ENCODE measurements around the gene MAML2.
A peak's percentile ranks its signal among the peaks of the same experiment; 100 is the strongest.
"Not testable (repeated sequence)": the region's sequence is repeated elsewhere in the genome, so short reads cannot be mapped to it uniquely, and the experiment has no call there.

MAML2 gene

GRCh38 chr11:96276836-96277235, 66.2 kb downstream of the MAML2 start:
- H3K4me3 ChIP-seq (ENCODE audit: low read length) = no peak overlapping the region
- TF ChIP-seq CTCF (IDR thresholded peaks at IDR 0.05; ENCODE audit: insufficient read depth, low read depth, low read length, missing control alignments) = no peak
- DNase-seq (ENCODE audit: low read depth) = no peak

- peak; percentile 32 for DNase-seq (ENCODE audit: low read depth)
- no peak overlapping the region for H3K4me3 ChIP-seq (ENCODE audit: low read length)
- TF ChIP-seq CTCF (IDR thresholded peaks at IDR 0.05; ENCODE audit: insufficient read depth, low read depth, low read length, missing control alignments) = no peak
These were observed 67.0 kb downstream of the MAML2 start for GRCh38 chr11:96275801-96276594.

- no peak overlapping the region for H3K4me3 ChIP-seq (ENCODE audit: low read length)
- no peak for TF ChIP-seq CTCF (IDR thresholded peaks at IDR 0.05; ENCODE audit: insufficient read depth, low read depth, low read length, missing control alignments)
- no peak for DNase-seq (ENCODE audit: low read depth)
These were observed 69.5 kb downstream of the MAML2 start for GRCh38 chr11:96273507-96273906.

- TF ChIP-seq CTCF (IDR thresholded peaks at IDR 0.05; ENCODE audit: insufficient read depth, low read depth, low read length, missing control alignments) = no peak
- H3K4me3 ChIP-seq (ENCODE audit: low read length) = no peak overlapping the region
- peak; percentile 42 for DNase-seq (ENCODE audit: low read depth)
These were observed 70.3 kb downstream of the MAML2 start for GRCh38 chr11:96272529-96273222.

GRCh38 chr11:96271777-96272176, 71.2 kb downstream of the MAML2 start:
- DNase-seq (ENCODE audit: low read depth) = no peak
- no peak for TF ChIP-seq CTCF (IDR thresholded peaks at IDR 0.05; ENCODE audit: insufficient read depth, low read depth, low read length, missing control alignments)
- no peak overlapping the region for H3K4me3 ChIP-seq (ENCODE audit: low read length)

GRCh38 chr11:96271352-96271751, 71.6 kb downstream of the MAML2 start:
- H3K4me3 ChIP-seq (ENCODE audit: low read length); DNase-seq (ENCODE audit: low read depth): not testable (repeated sequence)

GRCh38 chr11:96268527-96268926, 74.5 kb downstream of the MAML2 start:
- not testable (repeated sequence) for H3K4me3 ChIP-seq (ENCODE audit: low read length); DNase-seq (ENCODE audit: low read depth)

- no peak for TF ChIP-seq CTCF (IDR thresholded peaks at IDR 0.05; ENCODE audit: insufficient read depth, low read depth, low read length, missing control alignments)
- H3K4me3 ChIP-seq (ENCODE audit: low read length) = no peak overlapping the region
- peak; percentile 26 for DNase-seq (ENCODE audit: low read depth)
These were observed 75.4 kb downstream of the MAML2 start for GRCh38 chr11:96267496-96268032.
